OCI-LY7 (cell line): ENCODE results near the gene KRTAP4-1. TPM values are rescaled to one million over a fixed set of nuclear protein-coding genes. Genes with fewer than 3 reads are reported as not detected.
"Not testable (repeated sequence)": the region's sequence is repeated elsewhere in the genome, so short reads cannot be mapped to it uniquely, and the experiment has no call there.

Experiments used
- BruUV-seq: library from RNA; stranded (reverse); fragments of 400-500 nt; replicated peaks from 2 replicates; lab custom pipeline; 2021; lab: Mats Ljungman, UMichigan
- CTCF ChIA-PET: fragments of 300-600 bp; sonication (Branson Sonifier 250); formaldehyde crosslinking; loops from one replicate; lab custom pipeline; 2022; ENCODE audit warnings: antibody characterized with exemption; ENCODE audit not compliant: unreplicated experiment; lab: Charles Lee
- POLR2A ChIA-PET: fragments of 300-600 bp; sonication (Branson Sonifier 250); formaldehyde crosslinking; loops from one replicate; lab custom pipeline; 2022; ENCODE audit warnings: antibody characterized with exemption; lab: Charles Lee
- DNase-seq: peaks from one replicate; pipeline ENCODE4 v3.0.0-alpha.2; 2015; ENCODE audit warnings: low spot score
- H2AFZ ChIP-seq: fragments of 200-600 bp; sonication (generic), shearing (Covaris generic); 2 replicates; pipeline ENCODE4 v1.6.1; 2014; ENCODE audit warnings: mild to moderate bottlenecking, antibody characterized with exemption, low read length, moderate library complexity
- H3K27ac ChIP-seq: fragments of 200-600 bp; sonication (generic); 2 replicates; pipeline ENCODE4 v1.5.1; 2014; ENCODE audit warnings: mixed run types, low read depth, mild to moderate bottlenecking, moderate library complexity, low read length, inconsistent platforms; ENCODE audit not compliant: poor library complexity, severe bottlenecking
- H3K36me3 ChIP-seq: fragments of 200-600 bp; sonication (generic); 2 replicates; pipeline ENCODE4 v1.6.1; 2014; ENCODE audit warnings: mild to moderate bottlenecking, antibody characterized with exemption, low read length, moderate library complexity, mixed read lengths; ENCODE audit not compliant: insufficient read depth
- H3K4me1 ChIP-seq: fragments of 200-600 bp; sonication (generic); 2 replicates; pipeline ENCODE4 v1.5.1; 2014; ENCODE audit warnings: mild to moderate bottlenecking, low read length; ENCODE audit not compliant: insufficient read depth, poor library complexity, severe bottlenecking
- H3K4me2 ChIP-seq: fragments of 200-600 bp; sonication (generic); 2 replicates; pipeline ENCODE4 v1.6.1; 2014; ENCODE audit warnings: mild to moderate bottlenecking, low read length
- H3K4me3 ChIP-seq: fragments of 200-600 bp; sonication (generic); 2 replicates; pipeline ENCODE4 v1.5.1; 2014; ENCODE audit warnings: mild to moderate bottlenecking, low read depth, low read length; ENCODE audit not compliant: poor library complexity, severe bottlenecking
- H3K79me2 ChIP-seq: fragments of 200-600 bp; sonication (generic); 2 replicates; pipeline ENCODE4 v1.6.1; 2016; ENCODE audit warnings: low read depth, mild to moderate bottlenecking, low read length, moderate library complexity, mixed read lengths; ENCODE audit not compliant: insufficient read depth
- H3K9me2 ChIP-seq: fragments of 200-600 bp; sonication (generic); 2 replicates; pipeline ENCODE4 v1.6.1; 2016; ENCODE audit warnings: mild to moderate bottlenecking, low read length, mixed read lengths; ENCODE audit not compliant: insufficient read depth
- H3K9me3 ChIP-seq: fragments of 200-600 bp; sonication (generic); 2 replicates; pipeline ENCODE4 v1.6.1; 2014; ENCODE audit warnings: mild to moderate bottlenecking, mixed run types, low read length, mixed read lengths
- H4K20me1 ChIP-seq: fragments of 200-600 bp; sonication (generic); 2 replicates; pipeline ENCODE4 v1.6.1; 2014; ENCODE audit warnings: mild to moderate bottlenecking, antibody characterized with exemption, low read length, moderate library complexity, mixed read lengths; ENCODE audit not compliant: insufficient read depth
- EZH2phosphoT487 ChIP-seq: fragments of 200-600 bp; sonication (generic); IDR thresholded peaks from 2 replicates; pipeline ENCODE4 v1.6.1; 2018; ENCODE audit warnings: low read depth, borderline replicate concordance, mild to moderate bottlenecking, mixed run types, antibody characterized with exemption, low read length, moderate library complexity, mixed read lengths
- intact Hi-C: fragments of 100-400 bp; cut with micrococcal nuclease; formaldehyde crosslinking; loops from one replicate; pipeline ENCODE4 v1.10.0; 2022; ENCODE audit not compliant: unreplicated experiment
- total RNA-seq, 2 experiments: library from RNA; depleted of rRNA in 1 of 2; stranded (reverse); fragments of >200 nt in 1 of 2; shearing (Covaris generic) in 1 of 2; gene quantifications; 2 replicates each; pipeline ENCODE4 v1.2.3, GENCODE V29; 2014 to 2022
- TF ChIP-seq, protein P1 (sequence below): fragments of 200-600 bp; sonication (generic); conservative IDR thresholded peaks from 2 replicates; pipeline ENCODE4 v1.5.1; 2014; ENCODE audit warnings: mild to moderate bottlenecking, antibody characterized with exemption, low read length, moderate library complexity, mixed read lengths

The KRTAP4-1 gene
- total RNA-seq, 2 experiments from 2014 or later: not detected

- CTCF ChIA-PET: no interaction called here
- Histone ChIP-seq H3K4me2 (no peak overlapping the region), H3K9me2 (no peaks in the 10 kb centered on the region), H3K9me3 (no peaks in the 10 kb centered on the region), H3K4me3 (no peak overlapping the region), H3K4me1 (no peaks in the 10 kb centered on the region), H3K79me2 (no peaks in the 10 kb centered on the region), H3K36me3 (no peaks in the 10 kb centered on the region), H4K20me1 (no peaks in the 10 kb centered on the region), H2AFZ (no peak overlapping the region), H3K27ac (no peak overlapping the region)
- BruUV-seq: no TSS peak
- TF ChIP-seq EZH2phosphoT487: no peak
- TF ChIP-seq, protein P1, sequence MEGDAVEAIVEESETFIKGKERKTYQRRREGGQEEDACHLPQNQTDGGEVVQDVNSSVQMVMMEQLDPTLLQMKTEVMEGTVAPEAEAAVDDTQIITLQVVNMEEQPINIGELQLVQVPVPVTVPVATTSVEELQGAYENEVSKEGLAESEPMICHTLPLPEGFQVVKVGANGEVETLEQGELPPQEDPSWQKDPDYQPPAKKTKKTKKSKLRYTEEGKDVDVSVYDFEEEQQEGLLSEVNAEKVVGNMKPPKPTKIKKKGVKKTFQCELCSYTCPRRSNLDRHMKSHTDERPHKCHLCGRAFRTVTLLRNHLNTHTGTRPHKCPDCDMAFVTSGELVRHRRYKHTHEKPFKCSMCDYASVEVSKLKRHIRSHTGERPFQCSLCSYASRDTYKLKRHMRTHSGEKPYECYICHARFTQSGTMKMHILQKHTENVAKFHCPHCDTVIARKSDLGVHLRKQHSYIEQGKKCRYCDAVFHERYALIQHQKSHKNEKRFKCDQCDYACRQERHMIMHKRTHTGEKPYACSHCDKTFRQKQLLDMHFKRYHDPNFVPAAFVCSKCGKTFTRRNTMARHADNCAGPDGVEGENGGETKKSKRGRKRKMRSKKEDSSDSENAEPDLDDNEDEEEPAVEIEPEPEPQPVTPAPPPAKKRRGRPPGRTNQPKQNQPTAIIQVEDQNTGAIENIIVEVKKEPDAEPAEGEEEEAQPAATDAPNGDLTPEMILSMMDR: no peak
- POLR2A ChIA-PET: no interaction called here
- intact Hi-C loops: no loop called here
- no peak for DNase-seq
Measured at GRCh38 chr17:41151525-41151924, 33.2 kb downstream of the KRTAP4-1 start.

GRCh38 chr17:41150026-41150425 lies 34.7 kb downstream of the KRTAP4-1 start:
- Histone ChIP-seq H2AFZ (no peak overlapping the region), H3K4me3 (no peak overlapping the region), H3K27ac (no peak overlapping the region), H3K79me2 (no peaks in the 10 kb centered on the region), H3K9me2 (no peaks in the 10 kb centered on the region), H3K9me3 (no peaks in the 10 kb centered on the region), H3K36me3 (no peaks in the 10 kb centered on the region), H3K4me1 (no peaks in the 10 kb centered on the region), H4K20me1 (no peaks in the 10 kb centered on the region), H3K4me2 (no peak overlapping the region)
- intact Hi-C loops: no loop called here
- TF ChIP-seq, protein P1: no peak
- no peak for TF ChIP-seq EZH2phosphoT487
- ChIA-PET POLR2A (no interaction called here), CTCF (no interaction called here)
- no TSS peak for BruUV-seq
- DNase-seq: no peak

- no TSS peak for BruUV-seq
- intact Hi-C loops: no loop called here
- no peaks in the 10 kb centered on the region for H3K36me3 ChIP-seq
- POLR2A ChIA-PET: no interaction called here
- no peak within 1 kb of the TSS for H2AFZ ChIP-seq
- no peaks in the 10 kb centered on the region for H3K9me3 ChIP-seq
- no peak within 1 kb of the TSS for H3K4me3 ChIP-seq
- H3K4me1 ChIP-seq: no peaks in the 10 kb centered on the region
- TF ChIP-seq EZH2phosphoT487: no peak
- TF ChIP-seq, protein P1: no peak
- H3K9me2 ChIP-seq: no peaks in the 10 kb centered on the region
- CTCF ChIA-PET: no interaction called here
- no peaks in the 10 kb centered on the region for H4K20me1 ChIP-seq
- no peak within 1 kb of the TSS for H3K27ac ChIP-seq
- no peak within 1 kb of the TSS for H3K4me2 ChIP-seq
- H3K79me2 ChIP-seq: no peaks in the 10 kb centered on the region
- DNase-seq: no peak
Measured at GRCh38 chr17:41149652-41149985, 35.1 kb downstream of the KRTAP4-1 start, which contains the start of gene KRTAP4-5. TSS of gene KRTAP4-5 (minus strand) at chr17:41149825. CDS start at chr17:41149767, 58 bp downstream.

- CTCF ChIA-PET, BruUV-seq: not testable (repeated sequence)
Measured at GRCh38 chr17:41148971-41149651, 35.6 kb downstream of the KRTAP4-1 start.

More at GRCh38 chr17:41148971-41149651, 35.6 kb downstream of the KRTAP4-1 start:
- H3K27ac ChIP-seq, H3K79me2 ChIP-seq, H3K4me1 ChIP-seq, POLR2A ChIA-PET, H4K20me1 ChIP-seq, H3K4me3 ChIP-seq, H2AFZ ChIP-seq, H3K36me3 ChIP-seq, DNase-seq, H3K9me2 ChIP-seq, H3K4me2 ChIP-seq, intact Hi-C loops, H3K9me3 ChIP-seq: not testable (repeated sequence)
